Stimulated activated naive CD4-positive, alpha-beta T cell (primary cell): ENCODE results near the gene OR56A3.
"Not testable (repeated sequence)": the region's sequence is repeated elsewhere in the genome, so short reads cannot be mapped to it uniquely, and the experiment has no call there.

Source experiments
- DNase-seq, 6 experiments: peaks; one replicate each; lab custom pipeline; 2025; lab: John Stamatoyannopoulos, UW

Gene OR56A3, protein sequence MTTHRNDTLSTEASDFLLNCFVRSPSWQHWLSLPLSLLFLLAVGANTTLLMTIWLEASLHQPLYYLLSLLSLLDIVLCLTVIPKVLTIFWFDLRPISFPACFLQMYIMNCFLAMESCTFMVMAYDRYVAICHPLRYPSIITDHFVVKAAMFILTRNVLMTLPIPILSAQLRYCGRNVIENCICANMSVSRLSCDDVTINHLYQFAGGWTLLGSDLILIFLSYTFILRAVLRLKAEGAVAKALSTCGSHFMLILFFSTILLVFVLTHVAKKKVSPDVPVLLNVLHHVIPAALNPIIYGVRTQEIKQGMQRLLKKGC

DNA sequence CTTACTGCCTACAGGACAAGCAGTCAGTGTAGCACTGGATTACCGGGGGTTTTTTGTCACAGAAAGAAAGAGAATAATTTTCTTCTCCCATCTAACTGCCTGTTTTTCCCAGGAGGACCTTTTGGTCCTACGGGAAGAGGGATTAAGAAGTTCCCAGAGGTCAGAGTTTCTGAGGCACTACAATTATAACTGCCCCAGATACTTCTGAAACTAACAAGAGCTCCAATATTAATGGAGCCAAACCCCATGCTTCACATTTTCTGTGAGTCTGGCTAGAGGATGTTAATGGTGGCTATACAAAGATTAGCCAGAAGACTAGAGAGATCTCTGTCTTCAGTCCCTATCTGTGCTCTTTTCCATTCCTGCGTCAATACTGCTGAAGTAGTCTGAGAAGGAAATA is at the start of gene OR56A3:
TSS of gene OR56A3 (plus strand) at position 301 of the 400 bp plus-strand sequence. CDS start 5,096 bp downstream, outside the sequence.
- DNase-seq = no peak

DNA sequence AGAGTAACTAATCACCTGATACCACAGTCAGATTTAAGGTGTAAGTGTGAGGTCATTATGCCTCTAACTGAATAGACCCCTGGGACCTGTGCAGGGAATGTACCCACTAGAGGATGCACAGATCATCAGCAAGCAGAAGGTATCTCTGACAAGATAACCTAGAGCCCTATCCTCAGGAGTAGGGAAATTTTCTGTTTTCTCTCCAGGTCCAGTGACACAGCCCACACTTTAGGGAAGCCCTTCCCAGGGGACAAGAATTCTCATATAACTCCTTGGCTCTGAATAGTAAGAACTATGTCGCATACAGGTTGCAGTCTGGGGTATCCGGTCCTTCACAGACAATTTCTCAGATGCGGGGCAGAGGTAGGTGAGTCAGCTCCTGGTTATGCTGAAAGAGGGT is 49.1 kb upstream of the OR56A3 start, which contains the start of gene OR52E5:
TSS of gene OR52E5 (plus strand) at position 301 of the 400 bp plus-strand sequence. CDS start 7,569 bp downstream, outside the sequence.
- no peak for DNase-seq

DNA sequence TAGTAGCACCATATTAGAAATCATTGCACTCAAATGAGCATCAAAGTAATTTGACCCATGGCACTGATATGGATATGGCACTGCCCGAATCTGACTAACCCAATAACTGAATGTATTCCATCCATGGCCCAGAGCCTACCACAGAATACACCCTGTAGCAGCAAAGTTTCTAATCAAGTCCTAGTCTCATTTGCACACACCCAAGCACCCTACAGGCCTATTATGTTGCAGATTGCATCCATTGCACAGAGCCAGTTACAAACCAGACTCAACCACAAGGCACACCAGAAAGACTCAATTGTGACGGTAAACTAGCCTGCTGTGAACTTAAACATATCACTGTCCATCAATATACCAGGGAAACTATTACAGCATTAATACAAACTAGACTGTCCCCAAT is 42.5 kb upstream of the OR56A3 start:
- DNase-seq = no peak

DNA sequence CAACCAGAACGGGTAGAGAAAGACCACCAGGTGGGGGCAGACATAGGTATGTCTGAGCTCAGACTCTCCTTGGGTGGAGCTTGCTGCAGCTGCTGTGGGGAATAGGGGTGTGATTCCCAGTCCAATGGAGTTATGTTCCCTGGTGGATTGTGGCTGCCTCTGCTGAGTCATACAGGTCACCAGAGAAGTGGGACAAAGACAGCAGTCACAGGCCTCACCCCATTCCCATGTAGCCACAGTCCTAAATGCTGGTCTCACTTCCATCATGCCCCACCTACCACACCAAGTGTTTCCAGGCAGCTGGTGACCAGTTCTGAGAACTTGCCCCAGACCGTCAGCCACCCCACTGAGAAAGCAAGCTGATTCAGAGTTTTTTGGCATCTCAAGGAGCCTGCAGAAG is 31.5 kb upstream of the OR56A3 start:
- DNase-seq = no peak

DNA sequence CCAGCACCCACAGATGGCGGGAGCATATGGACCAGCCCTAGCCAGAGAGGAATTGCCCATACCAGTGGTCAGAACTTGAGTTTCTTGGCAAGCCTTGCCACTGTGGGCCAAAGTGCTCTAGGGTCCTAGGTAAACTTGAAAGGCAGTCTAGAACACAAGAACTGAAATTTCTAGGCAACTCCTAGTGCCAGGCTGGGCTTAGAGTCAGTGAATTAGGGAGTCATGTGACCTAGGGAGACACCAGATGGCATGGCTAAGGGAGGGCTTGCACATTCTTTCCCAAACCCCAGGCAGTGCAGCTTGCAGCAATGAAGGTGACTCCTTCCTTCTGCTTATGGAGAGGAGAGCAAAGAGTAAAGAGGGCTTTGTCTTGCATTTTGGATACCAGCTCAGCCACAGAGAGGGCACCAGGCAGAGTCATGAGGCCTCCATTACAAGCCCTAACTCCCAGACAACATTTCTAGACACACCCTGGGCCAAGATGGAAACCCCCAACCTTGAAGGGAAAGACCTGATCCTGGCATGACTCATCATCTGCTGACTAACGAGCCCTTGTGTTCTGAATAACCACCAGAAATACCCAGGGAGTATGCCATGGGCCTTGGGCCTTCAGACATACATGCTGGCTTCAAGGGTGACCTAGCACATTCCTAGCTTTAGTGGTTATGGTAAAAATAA is 19.2 kb upstream of the OR56A3 start:
- no peak for DNase-seq

DNA sequence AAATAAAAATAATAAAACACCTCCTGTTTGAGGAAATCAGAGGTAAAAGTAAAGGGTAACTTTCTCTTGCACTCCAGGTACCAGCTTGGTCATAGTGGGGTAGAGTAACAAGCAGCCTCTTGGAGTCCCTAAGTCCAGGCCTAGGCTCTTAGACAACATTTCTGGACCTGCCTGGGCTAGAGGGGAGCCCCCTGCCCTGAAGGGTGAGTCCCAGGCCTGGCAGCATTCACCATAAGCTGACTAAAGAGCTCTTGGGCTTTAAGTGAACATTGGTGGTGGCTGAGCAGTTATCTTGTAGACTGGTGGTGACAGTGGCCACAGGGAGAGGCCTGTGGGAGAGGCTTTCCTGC is 18.6 kb upstream of the OR56A3 start:
- no peak for DNase-seq

DNA sequence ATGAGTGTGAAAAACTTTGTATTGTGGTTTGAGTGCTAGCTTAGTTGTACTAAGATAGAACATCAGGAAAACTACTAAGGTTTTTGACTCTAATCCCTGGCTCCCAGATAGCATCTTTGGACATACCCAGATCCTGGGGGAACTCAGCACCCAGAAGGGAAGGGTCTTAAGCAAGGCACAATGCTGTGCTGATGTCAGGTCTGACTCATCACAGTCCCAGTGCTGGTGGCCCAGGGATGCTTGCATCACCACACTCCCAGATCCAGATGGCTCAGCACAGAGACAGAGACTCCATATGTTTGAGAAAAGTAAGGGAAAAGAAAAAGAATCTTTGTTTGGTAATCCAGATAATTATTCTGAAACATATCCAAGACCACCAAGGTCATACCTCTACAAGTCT is 18.3 kb upstream of the OR56A3 start:
- DNase-seq = no peak

DNA sequence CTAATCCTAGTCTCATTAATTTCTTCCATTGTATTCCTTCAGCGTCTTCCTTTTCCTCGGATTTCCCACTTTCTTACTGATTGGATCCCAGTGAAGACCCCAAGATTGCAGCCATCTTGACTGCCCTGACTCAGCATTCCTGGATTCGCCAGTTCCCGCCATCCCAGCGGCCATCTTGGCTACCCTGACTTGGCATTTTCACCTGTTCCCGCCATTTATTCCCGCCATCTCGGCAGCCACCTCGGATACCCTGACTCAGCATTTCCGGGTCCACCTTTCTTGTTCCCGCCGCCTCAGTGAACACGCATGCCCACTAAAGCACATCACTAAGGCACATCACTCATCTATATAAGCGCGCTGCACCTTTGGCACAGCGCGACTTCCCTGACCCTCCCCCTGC is 13.8 kb upstream of the OR56A3 start:
- no peak for DNase-seq

DNA sequence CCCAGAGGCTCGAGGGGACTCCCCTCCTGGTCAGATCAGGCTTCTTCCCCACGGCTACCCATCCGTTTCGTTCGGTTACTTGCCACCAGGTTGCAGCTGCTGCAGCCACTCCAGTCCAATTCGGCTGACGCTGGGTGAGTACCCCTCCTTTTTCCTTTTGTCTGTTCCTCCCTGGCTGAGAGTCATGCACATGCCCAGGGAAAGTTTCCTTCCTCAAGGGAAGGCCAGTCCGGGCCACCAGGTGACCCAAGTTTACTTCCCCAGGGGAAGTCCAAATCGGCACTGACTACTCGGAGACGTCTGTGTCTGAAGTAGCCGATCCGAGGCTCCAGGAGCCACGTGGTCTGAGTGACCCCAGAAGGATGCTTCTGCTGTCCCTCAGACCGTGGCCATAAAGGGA is 13.2 kb upstream of the OR56A3 start:
- no peak for DNase-seq

DNA sequence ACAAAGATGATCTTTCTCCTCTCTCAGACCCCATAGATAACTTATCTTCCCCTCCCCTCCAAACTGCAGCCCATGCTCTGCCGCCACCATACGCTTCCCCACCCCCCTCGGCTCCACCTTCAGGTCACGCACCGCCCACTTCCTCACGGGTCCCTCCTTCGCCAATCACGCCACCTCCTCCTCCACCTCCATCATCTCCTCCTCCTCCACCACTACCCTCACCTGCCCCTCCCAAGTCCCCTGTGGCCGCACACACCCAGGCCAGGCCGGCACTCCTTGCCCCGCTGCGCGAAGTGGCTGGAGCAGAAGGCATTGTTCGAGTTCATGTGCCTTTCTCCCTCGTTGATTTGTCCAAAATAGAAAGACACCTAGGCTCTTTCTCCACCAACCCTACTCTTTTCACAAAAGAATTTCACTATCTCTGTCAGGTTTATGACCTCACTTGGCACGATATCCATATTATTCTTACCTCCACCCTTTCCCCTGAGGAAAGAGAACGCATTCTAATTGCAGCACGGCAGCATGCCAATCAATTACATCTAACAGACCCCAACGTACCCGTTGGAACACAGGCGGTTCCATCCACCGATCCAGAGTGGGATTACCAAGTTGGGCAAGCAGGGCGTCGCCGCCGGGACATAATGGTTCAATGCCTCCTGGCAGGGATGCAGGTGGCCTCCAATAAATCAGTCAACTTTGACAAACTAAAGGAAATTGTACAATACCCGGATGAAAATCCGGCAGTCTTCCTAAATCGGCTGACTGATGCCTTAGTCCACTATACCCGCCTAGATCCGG is 12.3 kb upstream of the OR56A3 start:
- DNase-seq = no peak

DNA sequence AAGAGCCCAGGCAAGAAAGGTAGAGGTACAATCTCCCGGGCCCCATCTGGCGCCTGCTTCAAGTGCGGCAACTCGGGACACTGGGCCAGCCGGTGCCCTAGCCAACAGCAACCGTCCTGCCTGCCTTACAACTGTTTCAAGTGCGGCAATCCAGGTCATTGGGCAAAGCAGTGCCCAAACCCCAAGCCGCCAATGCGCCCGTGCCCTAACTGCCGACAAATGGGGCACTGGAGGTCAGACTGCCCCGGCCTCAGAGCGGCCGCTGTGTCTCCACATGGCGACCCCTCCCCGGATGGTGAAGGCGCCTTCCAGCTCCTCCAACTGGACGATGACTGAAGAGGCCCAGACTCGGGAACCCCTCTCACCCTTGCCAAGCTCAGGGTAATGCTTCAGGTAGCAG is 11.4 kb upstream of the OR56A3 start:
- DNase-seq = no peak

DNA sequence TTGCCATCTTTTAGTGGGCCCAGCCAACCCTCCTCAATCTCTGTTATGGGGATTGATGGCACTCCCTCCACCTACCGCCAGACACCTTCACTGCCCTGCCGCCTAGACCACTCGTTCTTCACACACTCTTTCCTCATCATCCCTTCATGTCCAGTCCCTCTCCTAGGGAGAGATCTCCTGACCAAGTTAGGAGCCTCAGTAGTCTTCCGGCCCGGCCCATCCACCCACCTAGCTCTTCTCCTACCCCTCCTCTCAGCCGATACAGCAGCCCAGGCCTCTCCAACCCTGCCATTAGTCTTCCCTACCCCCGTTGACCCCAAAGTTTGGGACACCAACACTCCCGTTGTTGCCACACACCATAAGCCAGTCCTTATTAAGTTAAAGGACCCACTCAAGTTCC is 11.0 kb upstream of the OR56A3 start:
- DNase-seq = no peak

DNA sequence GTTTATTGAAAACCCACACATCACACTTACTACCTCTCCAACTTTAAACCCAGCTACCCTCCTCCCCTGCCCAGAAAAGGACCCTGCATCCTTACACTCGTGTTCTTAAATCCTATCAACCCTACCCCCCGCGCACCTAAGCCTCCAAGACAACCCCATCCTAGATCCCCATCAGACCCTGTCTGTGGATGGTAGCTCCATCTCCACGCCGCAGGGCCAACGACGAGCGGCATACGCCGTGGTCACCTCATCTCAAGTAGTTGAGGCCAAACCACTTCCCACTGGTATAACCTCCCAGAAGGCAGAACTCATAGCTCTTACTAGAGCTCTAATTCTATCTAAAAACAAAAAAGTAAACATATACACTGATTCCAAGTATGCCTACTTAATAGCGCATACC is 9.4 kb upstream of the OR56A3 start:
- no peak for DNase-seq

DNA sequence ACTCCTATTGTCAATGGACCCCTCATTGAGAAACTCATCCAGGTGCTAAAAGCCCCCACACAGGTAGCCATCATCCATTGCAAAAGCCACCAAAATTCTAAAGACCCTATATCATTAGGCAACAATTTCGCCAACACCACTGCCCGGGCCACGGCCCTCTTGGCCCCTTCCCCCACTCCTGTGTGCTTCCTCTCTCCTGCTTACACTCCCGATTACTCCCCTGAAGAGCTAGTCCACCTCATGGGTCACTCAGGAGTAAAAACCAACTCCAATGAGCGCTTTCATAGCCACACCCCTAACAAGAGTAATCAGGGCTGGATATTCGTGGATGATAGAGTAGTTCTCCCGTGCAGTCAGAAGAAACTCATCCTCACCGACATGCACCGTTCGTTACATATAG is 8.9 kb upstream of the OR56A3 start:
- DNase-seq = no peak

DNA sequence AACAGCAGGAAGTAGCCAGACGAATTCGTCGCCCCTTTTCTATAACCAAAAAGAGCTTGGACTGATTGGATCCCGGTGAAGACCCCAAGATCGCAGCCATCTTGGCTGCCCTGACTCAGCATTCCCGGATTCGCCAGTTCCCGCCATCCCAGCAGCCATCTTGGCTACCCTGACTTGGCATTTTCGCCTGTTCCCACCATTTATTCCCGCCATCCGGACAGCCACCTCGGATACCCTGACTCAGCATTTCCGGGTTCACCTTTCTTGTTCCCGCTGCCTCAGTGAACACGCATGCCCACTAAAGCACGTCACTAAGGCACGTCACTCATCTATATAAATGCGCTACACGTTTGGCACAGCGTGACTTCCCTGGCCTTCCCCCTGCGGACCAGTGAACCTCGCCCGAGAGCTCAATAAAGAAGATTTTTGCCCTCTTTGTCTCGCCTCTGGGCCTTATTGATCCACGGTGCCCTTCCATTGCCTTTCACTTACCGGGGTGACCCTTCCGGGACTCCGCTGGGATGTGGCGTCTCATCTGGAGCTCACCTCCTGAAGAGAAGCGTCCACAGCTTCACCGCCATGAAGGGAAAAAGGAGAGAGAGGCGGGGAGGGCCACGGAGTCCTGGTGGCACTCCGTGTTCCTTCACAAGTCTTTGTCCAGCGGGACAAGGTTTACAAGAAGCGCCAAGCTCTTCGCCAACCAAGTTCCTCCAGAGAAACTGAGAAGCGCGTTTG is 4.0 kb upstream of the OR56A3 start:
- DNase-seq = no peak

DNA sequence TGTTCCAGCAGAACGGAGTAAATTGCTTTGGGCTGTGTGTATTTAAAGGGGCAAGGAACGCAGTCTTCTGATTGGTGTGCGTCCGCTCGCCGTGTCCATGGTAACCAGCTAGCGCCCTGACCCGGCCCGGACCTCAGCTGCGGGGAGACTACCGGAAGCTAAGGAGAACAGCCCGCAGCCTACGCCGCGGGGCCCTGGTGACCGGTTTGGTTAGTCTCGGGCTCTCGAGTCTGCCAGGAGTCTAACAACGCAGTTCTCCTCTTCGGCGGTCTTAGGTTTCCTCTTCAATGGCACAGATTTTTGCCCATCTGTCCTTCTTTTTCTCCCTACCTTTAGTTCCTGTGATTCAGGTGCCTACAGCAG is 3.5 kb upstream of the OR56A3 start:
- no peak for DNase-seq

DNA sequence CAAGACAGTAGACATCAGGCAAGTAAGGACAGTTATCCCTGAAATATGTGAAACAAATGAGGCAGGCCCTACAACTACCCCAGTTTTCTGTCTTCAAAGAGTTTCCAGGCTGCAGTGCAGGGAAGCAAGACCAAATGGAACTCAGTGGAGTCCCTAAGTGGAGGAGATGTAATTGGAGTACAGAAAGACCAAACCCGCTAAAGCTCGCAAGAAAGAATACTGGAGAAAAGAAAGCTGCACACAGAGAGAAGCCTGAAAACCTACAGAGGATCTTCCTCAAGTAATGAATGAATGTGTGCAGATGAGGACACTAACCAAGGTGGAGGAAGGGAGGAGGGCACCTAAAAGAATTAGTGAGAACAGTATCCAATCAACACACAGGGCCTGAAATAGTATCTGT is 1.3 kb upstream of the OR56A3 start:
- no peak for DNase-seq

DNA sequence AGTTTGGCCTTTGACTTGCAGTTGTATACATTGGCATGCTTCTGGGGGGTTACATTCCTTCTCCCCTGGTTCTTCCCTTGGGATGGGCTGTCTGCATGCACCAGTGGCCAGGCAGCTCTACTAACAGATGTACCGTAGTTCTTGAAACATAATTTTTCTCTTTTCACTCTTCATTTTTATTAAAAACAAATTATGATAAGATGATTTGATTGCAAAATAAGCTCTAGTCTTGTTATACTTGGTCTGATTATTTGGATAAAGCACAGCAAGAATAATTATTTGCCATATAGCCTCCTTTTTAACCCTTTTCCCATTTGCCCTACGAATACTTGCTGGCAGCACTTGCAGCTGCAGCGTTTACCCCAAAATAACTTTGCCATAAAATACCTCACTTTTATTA is 13.5 kb downstream of the OR56A3 start:
- no peak for DNase-seq

DNA sequence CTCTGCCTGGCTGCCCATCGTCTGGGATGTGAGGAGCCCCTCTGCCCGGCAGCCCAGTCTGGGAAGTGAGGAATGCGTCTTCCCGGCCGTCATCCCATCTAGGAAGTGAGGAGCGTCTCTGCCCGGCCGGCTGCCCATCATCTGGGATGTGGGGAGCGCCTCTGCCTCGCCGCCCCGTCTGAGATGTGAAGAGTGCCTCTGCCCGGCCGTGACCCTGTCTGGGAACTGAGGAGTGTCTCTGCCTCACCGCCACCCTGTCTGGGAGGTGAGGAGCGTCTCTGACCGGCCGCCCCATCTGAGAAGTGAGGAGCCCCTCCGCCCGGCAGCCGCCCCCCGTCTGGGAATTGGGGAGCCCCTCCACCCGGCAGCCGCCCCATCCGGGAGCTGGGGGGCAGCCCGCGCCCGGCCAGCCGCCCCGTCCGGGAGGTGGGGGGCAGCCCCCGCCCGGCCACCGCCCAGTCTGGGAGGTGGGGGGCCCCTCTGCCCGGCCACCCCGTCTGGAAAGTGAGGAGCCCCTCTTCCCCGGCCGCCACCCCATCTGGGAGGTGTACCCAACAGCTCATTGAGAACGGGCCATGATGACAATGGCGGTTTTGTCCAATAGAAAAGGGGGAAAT is 18.8 kb downstream of the OR56A3 start:
- DNase-seq = not testable (repeated sequence)

DNA sequence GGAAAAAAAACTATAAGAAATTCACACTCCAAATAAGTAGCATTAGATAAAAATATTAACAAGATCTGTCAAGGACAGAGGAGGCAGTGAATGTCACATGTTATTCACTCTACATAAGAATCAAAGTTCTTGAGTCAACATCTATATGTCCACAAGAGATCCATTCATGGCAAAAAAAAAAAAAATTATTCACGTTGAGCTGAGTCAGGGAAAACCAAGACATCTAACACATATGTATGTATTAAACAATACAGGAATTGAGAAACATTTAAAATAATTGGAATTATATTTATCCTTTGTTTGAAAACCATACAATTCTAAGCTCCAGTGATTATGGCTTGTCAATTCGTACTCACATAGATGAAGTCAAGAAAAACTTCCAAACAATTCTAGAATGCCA is 24.9 kb downstream of the OR56A3 start:
- no peak for DNase-seq

DNA sequence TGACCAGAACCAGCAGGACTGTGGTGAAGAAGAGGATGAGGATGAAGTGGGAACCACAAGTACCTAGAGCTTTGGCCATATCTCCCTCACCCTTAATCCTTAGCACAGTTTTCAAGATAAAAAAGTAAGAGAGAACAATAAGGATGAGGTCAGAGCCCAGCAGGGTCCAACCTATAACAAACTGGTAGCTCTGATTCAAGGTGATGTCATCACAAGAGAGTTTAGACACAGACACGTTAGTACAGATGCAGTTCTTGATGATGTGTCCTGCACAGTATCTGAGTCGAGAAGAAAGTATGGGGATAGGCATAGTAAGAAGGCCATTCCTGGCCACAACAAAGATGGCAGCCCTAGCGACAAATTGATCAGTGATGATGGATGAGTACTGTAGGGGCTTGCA is 25.7 kb downstream of the OR56A3 start:
- no peak for DNase-seq

DNA sequence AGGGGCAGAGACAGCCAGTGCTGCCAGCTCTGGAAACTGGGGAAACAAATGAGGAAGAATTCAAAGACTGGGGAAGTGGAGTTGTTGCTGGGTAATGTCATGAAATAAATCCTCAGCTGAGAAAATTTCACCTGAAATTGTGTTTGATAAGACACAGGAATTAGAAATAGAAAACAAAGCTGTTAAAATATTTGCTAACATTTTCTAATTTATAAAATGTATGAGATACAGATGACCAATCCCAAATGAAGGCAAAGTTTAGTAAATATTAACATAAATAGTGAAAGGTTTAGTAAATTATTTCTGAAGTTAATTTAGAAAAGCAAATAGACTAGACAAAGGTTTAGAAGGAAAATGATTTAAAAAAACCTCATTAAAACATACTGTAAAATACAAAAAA is 26.3 kb downstream of the OR56A3 start, which contains the start of gene OR56A5:
TSS of gene OR56A5 (minus strand) at position 101 of the 400 bp plus-strand sequence. CDS start at position 101, 0 bp downstream.
- no peak for DNase-seq
